Keratinocyte (primary cell): Measurements from ENCODE around the gene TBC1D5. TPM values are rescaled to one million over a fixed set of nuclear protein-coding genes. Genes with fewer than 3 reads are reported as not detected.

Source experiments
- DNase-seq: peaks from one replicate; pipeline ENCODE4 v3.0.0-alpha.2; 2011; ENCODE audit warnings: low read depth, missing footprints, low spot score
- FAIRE-seq: peaks from 2 replicates; lab custom pipeline; 2011; peaks lifted over from hg19 to GRCh38; lab: Jason Lieb, UNC
- H2AFZ ChIP-seq: 2 replicates; pipeline ENCODE4 v1.6.0; 2012; ENCODE audit warnings: low read length, control low read depth, inconsistent platforms; ENCODE audit not compliant: control insufficient read depth
- H3K27ac ChIP-seq: 2 replicates; pipeline ENCODE4 v1.5.1; 2011; ENCODE audit warnings: low read length; ENCODE audit not compliant: control insufficient read depth, insufficient read depth
- H3K27me3 ChIP-seq: 3 replicates; pipeline ENCODE4 v1.6.0; 2011; ENCODE audit warnings: low read length; ENCODE audit not compliant: control insufficient read depth, insufficient read depth; ENCODE audit errors: extremely low read depth
- H3K36me3 ChIP-seq, 2 experiments: 2 replicates in 1 of 2; 3 replicates in 1 of 2; pipeline ENCODE4 v1.5.1; 2011; ENCODE audit warnings: low read length in 2 of 2, mild to moderate bottlenecking in 1 of 2; ENCODE audit not compliant: control insufficient read depth in 2 of 2, insufficient read depth in 2 of 2; ENCODE audit errors: extremely low read depth in 1 of 2
- H3K4me1 ChIP-seq: 3 replicates; pipeline ENCODE4 v1.5.1; 2011; ENCODE audit warnings: low read length; ENCODE audit not compliant: control insufficient read depth, insufficient read depth; ENCODE audit errors: extremely low read depth
- H3K4me2 ChIP-seq: 3 replicates; pipeline ENCODE4 v1.6.0; 2011; ENCODE audit warnings: low read depth, low read length; ENCODE audit not compliant: control insufficient read depth, insufficient read depth; ENCODE audit errors: extremely low read depth
- H3K4me3 ChIP-seq, 3 experiments: fragments of 200-600 bp in 1 of 3; sonication (generic) in 1 of 3; 2 replicates in 2 of 3; 3 replicates in 1 of 3; pipeline ENCODE4 v1.5.1; 2011 to 2016; ENCODE audit warnings: low read length in 3 of 3, mild to moderate bottlenecking in 3 of 3, control low read depth in 2 of 3, inconsistent platforms in 1 of 3, low read depth in 1 of 3, mixed read lengths in 1 of 3, mixed run types in 1 of 3, moderate library complexity in 1 of 3; ENCODE audit not compliant: control insufficient read depth in 2 of 3, insufficient read depth in 2 of 3; ENCODE audit errors: extremely low read depth in 1 of 3
- H3K79me2 ChIP-seq: 2 replicates; pipeline ENCODE4 v1.6.0; 2012; ENCODE audit warnings: low read length; ENCODE audit not compliant: control insufficient read depth, insufficient read depth
- H3K9ac ChIP-seq: 3 replicates; pipeline ENCODE4 v1.6.0; 2011; ENCODE audit warnings: low read length; ENCODE audit not compliant: control insufficient read depth, insufficient read depth; ENCODE audit errors: extremely low read depth
- H3K9me1 ChIP-seq: 3 replicates; pipeline ENCODE4 v1.6.0; 2011; ENCODE audit warnings: low read length; ENCODE audit not compliant: control insufficient read depth, insufficient read depth; ENCODE audit errors: extremely low read depth
- H3K9me3 ChIP-seq: 2 replicates; pipeline ENCODE4 v1.5.1; 2012; ENCODE audit warnings: low read depth, low read length; ENCODE audit not compliant: control insufficient read depth
- H4K20me1 ChIP-seq: 3 replicates; pipeline ENCODE4 v1.6.0; 2011; ENCODE audit warnings: low read length; ENCODE audit not compliant: control insufficient read depth, insufficient read depth; ENCODE audit errors: extremely low read depth
- CTCF ChIP-seq, 3 experiments: IDR thresholded peaks in 1 of 3; conservative IDR thresholded peaks in 1 of 3; optimal IDR thresholded peaks in 1 of 3; 2 replicates in 2 of 3; 3 replicates in 1 of 3; pipeline versions ENCODE3 to v1.5.1; 2011; ENCODE audit warnings: low read length in 3 of 3, mild to moderate bottlenecking in 3 of 3, moderate library complexity in 2 of 3, control low read depth in 1 of 3, inconsistent platforms in 1 of 3; ENCODE audit not compliant: insufficient read depth in 2 of 3; ENCODE audit errors: extremely low read depth in 1 of 3
- EZH2 ChIP-seq: IDR thresholded peaks from one replicate; pipeline ENCODE4 v1.6.1; 2012; ENCODE audit warnings: inconsistent platforms, mild to moderate bottlenecking, low read length, moderate library complexity
- dilution Hi-C: fragments of 300-500 bp; cut with MboI; formaldehyde crosslinking; loops from one replicate; pipeline ENCODE4 v1.7.0; 2020; ENCODE audit warnings: low sequenced_read_pairs; ENCODE audit not compliant: extremely low pct_ligation_motif_present
- polyA plus RNA-seq, 5 experiments: library from polyadenylated mRNA; depleted of rRNA in 3 of 5; stranded (reverse) in 3 of 5; stranded (forward) in 1 of 5; unstranded in 1 of 5; fragments of >200 nt; gene quantifications; 1 replicate in 1 of 5; 2 replicates in 3 of 5; 3 replicates in 1 of 5; pipeline versions ENCODE4 v1.2.1 to v1.2.3, GENCODE V29; 2011 to 2012; ENCODE audit warnings: missing spikeins in 2 of 5, low read depth in 1 of 5, low replicate concordance in 1 of 5

The TBC1D5 gene
- polyA plus RNA-seq, 1 donor (not counting 4 experiments of a cell fraction or from before 2014, with no cell fraction given) = 25.8 TPM

GRCh38 chr3:17340261-17340660 is 402.2 kb downstream of the TBC1D5 start:
- H3K36me3 ChIP-seq = no peaks in the 10 kb centered on the region

DNA sequence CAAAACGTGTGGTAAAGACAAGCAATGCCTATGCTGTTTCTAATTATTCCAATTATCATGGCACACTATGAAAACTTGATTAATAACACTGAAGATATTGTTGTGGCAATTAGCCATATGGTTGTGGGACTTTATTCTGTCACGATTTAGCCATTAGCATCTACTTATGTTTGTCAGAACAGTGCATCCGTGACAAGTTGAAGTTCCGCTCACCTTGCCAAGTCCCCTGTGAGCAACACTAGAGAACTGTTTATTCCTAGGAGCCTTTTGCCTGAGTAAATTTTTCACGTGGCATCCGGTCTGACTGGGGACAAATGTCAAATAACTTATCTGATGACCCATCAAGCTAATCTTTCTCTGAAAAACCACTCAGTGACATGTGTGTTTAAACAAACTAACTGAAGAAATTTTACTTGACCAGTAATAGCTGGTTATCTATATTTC is 403.3 kb downstream of the TBC1D5 start:
- Histone ChIP-seq H3K79me2 (no peaks in the 10 kb centered on the region), H3K9me1 (no peaks in the 10 kb centered on the region), H3K27me3 (no peaks in the 10 kb centered on the region), H3K9me3 (no peaks in the 10 kb centered on the region), H2AFZ (no peak overlapping the region), H4K20me1 (no peaks in the 10 kb centered on the region), H3K4me3 (no peak overlapping the region), H3K4me2 (no peak overlapping the region), H3K36me3 (no peaks in the 10 kb centered on the region), H3K9ac (no peak overlapping the region), H3K4me1 (no peaks in the 10 kb centered on the region), H3K27ac (no peak overlapping the region)
- no peak for FAIRE-seq
- dilution Hi-C loops = no loop called here
- no peak for TF ChIP-seq CTCF (optimal IDR thresholded peaks at IDR 0.05 in 1 of 3, IDR thresholded peaks at IDR 0.05 in 1 of 3, conservative IDR thresholded peaks at IDR 0.05 in 1 of 3; ENCODE audit: extremely low read depth in 1 of 3, insufficient read depth in 2 of 3, low read length in 3 of 3)
- no peak for TF ChIP-seq EZH2
- DNase-seq = no peak

More at GRCh38 chr3:17340261-17340660, 402.2 kb downstream of the TBC1D5 start:
- Histone ChIP-seq H3K4me2 (no peak overlapping the region), H4K20me1 (no peaks in the 10 kb centered on the region), H3K9me3 (no peaks in the 10 kb centered on the region), H2AFZ (no peak overlapping the region), H3K4me3 (no peak overlapping the region), H3K4me1 (no peaks in the 10 kb centered on the region), H3K27ac (no peak overlapping the region), H3K27me3 (no peaks in the 10 kb centered on the region), H3K9me1 (no peaks in the 10 kb centered on the region), H3K79me2 (no peaks in the 10 kb centered on the region), H3K9ac (no peak overlapping the region)
- no peak for TF ChIP-seq CTCF (optimal IDR thresholded peaks at IDR 0.05 in 1 of 3, IDR thresholded peaks at IDR 0.05 in 1 of 3, conservative IDR thresholded peaks at IDR 0.05 in 1 of 3; ENCODE audit: extremely low read depth in 1 of 3, insufficient read depth in 2 of 3, low read length in 3 of 3)
- DNase-seq (no peak), FAIRE-seq (no peak)
- dilution Hi-C loops = no loop called here
